ENCODE results near the gene SNCA.

SNCA gene

GRCh38 chr4:89703829-89704590, 133.0 kb downstream of the SNCA start:
- FAIRE-seq, result no peak

- no peak for FAIRE-seq
These were observed 136.1 kb downstream of the SNCA start for GRCh38 chr4:89700766-89701423.

GRCh38 chr4:89685690-89686089, 151.3 kb downstream of the SNCA start:
- FAIRE-seq, result no peak

DNA sequence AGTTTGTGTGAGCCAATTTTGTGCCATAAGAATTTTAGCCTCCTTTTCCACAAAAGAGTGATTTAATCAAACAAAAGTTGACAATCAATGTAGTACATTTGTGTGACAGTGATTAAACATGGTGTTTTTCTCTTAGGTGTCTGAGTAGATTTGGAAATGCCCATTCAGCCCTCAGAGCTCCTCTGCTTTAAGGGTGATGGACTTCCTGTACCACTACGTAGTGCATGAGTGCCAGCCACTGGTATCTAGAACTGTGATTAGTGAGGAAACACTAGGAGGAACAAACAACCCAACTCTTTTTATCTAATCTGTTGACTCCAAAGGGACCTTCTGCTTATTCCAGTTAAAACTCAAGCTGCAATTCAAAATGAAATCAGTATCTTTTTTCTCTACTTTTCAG, 151.7 kb downstream of the SNCA start:
- no peak for FAIRE-seq

- no peak for FAIRE-seq
These were observed 152.4 kb downstream of the SNCA start for GRCh38 chr4:89684536-89684935.

- FAIRE-seq, result no peak
These were observed 154.2 kb downstream of the SNCA start for GRCh38 chr4:89682808-89683207.

DNA sequence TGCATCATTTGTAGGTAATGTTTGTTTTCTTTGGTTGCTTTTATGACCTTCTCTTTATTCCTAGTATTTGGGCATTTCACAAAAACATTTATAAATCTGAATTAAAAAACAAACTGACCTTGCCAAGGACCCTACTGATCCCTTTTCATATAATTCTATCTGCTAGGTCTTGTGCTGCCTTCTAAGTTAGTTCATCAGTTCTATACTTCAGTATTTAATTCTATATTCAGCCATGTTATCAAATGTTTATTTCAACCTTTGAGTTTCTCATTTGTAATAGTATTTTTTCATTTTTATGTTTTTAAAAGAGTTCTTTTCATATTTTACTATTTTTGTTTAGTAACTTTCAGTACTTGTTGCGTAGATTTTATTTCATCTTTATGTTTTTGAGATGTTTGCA, 155.3 kb downstream of the SNCA start:
- FAIRE-seq, result no peak

DNA sequence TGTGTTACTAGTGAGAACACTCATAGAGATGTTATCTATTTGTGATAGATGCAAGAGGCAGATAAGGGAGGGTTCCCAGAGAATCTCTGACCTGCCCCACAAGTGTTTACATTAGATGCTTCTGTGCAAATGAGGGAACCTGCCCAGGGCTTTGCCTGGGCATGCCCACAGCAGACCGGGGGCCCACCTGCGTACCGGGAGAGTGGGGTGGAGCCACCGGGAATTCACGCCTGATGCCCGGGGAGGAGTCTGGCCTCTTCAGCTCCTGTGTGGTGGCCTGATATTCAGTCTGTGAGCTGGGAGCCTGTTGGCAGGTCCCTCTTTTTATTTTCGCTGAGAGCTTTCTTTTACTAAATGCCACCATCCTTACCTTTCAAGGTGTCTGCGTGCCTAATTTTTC, 155.7 kb downstream of the SNCA start:
- FAIRE-seq, result no peak

GRCh38 chr4:89674876-89675459, 162.0 kb downstream of the SNCA start:
- FAIRE-seq, result no peak
